NCI-H748 (cell line): ENCODE measurements around the gene SOX12.
A peak's percentile ranks its signal among the peaks of the same experiment; 100 is the strongest.

Source experiments
- DNase-seq: peaks from one replicate; lab custom pipeline; 2025; ENCODE audit not compliant: unreplicated experiment; lab: John Stamatoyannopoulos, UW

The SOX12 gene

DNA sequence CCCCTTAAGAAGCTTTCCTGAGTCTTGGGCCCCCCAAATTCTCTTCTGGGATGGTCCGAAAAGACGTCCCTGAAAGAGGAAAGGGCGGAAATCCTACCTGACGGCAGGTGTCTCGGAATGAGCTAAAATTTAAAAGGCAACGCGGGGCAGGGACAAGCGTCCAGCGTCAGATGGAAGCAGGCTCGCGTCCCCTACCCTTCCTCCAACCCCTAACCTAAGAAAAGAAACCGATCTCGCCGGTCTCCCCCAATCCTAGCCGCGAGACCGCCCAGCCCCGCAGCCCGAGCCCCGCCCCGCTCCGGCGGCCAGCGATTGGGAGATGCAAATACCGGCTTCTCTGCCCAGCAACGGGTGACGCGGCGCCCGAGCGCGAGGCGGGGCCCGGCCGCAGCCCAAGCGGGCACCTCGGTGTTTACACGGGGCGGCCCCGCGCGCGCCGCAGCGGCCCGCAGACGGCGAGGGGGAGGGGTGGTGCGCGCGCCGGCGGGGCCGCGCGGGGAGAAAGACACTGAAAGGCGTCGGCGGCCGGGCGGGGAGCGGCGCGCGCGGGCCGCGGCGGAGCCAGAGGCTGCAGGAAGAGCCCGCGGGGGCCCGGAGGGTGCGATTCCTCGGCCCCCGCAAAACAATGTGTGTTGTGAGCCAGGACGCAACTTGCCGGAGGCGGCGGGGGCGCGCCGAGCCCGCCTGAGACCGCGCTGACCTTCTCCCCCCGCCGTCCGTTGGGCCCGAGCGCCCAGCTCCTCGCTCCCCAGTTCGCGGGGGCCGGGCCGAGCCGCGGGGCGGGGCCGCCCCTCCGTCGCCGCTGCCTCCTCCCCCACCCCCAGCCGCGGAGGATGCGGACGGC lies at the start of gene SOX12:
Gene SOX12, plus strand, starts transcription at position 508 of the 844 bp plus-strand sequence. CDS start 373 bp downstream, outside the sequence.
- peak; percentile 99 for DNase-seq

DNA sequence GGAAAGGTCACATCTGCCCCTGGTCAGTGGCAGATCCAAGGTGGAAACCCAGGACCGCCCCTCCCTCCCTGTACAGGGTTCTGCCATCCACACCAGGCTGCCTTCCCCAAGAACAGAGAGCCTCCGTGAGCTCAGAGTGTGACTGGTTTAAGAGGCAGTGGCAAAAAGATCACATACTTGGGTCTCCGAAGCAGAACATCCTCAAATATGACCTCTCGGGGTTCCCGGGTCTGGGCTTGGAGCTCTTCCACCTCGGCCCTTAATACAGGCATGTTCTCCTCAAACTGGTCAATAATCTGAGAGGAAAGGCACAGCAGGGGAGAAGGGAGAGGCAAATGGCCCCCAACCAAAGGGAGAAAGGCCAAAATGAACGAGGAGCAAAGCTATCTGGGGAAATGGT lies 49.6 kb upstream of the SOX12 start:
- DNase-seq, result no peak

DNA sequence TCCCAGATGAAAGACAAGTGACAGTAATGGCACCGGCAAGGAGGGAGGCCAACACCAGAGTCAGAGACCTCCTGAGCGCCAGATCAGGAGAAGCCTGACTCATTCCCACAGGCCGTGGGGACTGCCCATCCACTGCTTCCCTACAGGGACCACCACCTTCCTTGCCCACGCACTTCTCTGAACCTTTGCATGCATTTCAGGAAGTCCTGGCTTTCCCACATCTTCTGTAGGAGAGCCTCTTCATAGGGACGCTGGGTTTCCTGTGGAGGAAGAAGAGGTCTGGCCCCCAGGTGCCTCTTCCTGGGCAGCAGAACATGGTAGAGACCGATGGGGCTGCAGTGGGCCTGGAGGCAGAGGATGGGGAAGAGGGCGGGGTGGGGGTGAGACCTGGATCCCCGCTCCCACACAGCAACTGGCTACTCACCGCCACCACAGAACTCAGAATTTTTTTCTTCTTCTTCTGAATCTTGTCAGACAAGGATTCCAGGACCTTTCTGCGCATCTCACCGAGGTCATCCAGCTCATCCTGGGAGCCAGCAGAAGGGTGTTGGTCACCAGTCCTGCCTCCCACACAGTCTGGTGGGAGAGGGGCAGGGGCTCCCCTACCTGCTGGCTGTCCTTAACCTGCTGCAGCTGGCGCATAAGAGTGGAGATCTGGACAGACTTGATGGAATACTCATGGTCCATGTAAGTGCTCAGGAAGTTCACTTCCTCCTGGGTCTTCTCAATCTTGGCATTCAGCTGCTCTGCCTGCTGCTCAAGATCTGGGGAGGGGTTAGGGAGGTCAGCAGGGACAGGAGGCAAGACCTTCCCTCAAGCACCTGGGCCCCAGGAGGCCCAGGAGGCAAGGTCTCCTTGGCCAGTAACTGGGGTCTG lies 48.5 kb upstream of the SOX12 start:
- DNase-seq, result no peak

DNA sequence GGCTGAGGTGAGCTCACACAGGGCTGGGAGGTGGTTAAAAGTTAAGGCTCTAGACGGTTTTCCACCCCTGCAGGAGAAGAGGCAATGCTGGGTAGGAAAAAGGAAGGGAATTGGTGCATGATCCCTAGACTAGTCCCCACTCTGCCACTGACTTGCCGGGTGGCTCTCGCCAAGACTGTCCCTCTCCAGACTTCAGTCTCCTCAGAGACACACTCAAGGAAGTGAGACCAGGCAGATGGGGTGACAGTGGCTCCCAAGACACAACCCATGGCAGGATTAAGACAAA lies 47.9 kb upstream of the SOX12 start:
- DNase-seq, result no peak

DNA sequence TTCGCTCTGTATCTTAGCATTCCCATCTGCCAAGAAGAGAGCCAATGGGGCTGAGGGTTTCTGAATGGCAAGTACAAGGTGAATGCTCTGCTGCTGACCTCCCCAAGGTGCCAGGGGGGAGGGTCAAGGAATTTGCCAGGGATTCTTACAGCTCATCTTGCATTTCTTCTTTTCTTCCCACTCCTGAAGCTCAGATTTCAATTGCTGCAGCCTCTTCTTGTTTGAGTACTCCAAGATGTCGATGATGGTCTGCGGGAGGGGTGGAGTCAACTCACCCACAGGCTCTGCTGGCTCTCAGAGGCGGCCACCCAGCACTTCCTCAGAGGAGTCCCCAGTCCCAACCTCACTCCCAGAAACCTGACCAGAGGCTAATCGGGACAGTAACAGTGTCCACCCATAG lies 47.2 kb upstream of the SOX12 start:
- DNase-seq, result no peak

DNA sequence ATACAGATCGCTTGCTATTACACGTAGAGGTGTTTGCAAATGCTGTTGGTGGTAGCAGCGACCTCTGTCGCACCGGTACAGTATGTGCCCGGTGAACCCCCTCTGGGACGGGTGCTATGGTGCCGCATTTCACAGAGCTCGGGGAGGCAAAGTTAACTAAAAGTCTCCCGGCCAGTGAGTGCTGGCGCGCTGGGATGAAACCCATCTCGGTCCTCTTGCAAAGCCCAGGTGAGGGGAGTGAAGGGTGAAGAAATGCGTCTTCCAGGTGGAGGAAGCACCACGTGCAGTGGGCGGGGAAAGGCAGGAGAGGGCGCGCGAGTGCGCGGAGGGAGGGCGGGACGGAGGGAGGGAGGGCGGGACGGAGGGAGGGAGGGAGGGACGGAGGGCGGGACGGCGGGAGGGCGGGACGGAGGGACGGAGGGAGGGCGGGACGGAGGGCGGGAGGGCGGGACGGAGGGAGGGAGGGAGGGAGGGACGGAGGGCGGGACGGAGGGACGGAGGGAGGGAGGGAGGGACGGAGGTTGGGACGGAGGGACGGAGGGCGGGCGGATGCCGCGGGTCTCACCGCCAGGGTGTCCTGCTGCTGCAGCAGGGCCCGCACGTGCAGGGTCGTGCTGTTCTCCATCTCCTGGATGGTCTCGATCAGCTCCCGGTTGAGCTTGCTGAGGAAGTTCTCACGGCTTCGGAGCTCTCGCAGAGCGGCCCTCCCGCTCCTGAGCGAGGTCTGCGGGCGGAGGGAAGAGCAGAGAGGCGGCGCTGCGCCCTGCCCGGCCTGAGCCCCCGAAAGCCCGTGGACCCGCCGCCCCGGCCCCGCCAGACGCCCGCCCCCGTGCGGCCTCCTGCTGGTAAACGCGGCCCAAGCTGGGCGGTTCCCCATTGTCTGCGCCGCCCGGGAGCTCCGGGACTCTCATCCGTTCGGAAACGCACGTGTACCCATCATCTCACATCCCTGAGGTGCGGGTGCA lies 46.5 kb upstream of the SOX12 start:
- DNase-seq, result no peak

DNA sequence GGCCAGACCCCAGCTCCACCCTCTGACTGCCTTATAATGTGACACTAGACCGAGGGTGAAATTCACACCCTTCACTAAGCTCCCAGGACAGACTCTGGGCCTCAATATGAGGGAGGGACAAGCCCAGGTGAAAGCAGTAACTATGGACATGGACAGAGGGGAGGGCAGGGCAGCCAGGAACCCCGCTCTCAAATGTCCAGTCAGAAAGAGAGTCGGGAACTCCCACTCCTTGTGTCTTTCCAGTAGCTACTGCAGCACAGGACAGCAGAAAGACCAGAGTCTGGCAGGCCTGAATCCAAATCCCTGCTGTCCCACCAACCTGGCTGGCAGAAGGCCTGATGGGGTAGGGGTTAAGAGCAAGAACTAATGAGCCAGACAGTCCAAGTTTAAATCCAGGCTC lies 41.2 kb upstream of the SOX12 start:
- DNase-seq, result no peak

DNA sequence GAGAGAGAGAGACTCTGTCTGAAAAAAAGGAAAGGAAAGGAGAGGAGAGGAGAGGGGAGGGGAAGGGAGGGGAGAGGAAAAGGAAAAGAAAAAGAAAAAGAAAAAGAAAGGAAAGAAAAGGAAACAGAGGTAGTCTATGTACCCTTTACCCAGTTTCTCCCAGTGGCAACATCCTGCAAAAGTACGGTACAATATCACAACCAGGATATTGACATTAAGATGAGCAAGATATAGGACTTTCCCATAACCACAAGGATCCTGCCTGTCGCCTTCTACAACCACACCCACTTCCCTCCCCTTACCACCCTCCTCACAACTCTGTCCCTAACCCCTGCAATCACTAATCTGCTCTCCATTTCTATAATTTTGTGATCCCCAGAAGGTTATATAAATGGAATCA lies 38.8 kb upstream of the SOX12 start:
- DNase-seq, result no peak

DNA sequence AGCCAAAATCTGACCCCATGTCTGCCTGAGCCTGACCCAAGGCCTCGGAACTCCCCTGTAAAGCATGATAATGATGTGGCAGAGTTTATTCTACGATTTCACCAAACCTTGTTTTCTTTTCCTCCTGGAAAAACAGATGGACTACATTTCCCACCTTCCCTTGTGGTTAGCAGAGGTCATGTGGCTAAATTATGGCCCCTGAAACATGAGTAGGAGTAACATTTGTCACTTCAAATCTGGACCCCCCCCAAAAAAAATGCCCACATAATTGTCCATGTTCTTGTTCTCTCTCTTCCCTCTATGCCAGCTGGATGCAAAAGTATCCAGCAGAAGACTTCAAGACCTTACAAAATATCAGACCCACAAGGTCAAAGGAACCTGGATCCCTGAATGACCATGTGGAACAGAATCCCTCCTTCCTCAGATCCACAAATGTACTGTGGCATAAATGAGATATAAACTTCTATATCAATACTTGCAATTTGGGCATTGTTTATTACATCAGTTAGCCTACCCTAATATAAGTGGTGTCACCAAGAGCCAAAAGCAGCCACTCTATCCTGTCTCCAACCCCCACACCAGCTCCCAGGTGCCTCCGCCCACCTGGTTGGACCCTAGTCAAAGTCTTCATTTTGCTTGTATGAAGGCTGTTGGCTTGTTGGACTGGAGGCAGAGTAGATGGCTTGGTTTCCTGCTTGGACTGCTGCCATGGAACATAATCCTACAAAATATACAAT lies 36.2 kb upstream of the SOX12 start:
- DNase-seq, result peak; percentile 32

DNA sequence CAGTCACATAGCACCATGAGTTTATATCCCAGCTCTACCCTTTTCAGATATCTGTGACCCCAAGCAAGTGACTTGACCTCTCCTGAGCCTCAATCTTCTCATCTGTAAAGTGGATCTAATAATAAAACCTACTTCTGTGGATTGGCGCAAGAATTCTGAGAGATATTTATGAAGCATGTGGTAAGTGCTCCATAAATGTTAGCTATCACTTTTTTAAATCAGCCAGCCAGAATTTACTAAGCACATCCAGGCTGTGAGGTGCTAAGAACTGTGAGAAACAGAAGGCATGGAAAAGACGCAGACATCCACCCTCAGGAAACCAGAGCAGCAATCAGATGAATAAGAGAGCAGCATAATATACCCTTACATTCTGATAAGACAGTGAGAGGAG lies 35.7 kb upstream of the SOX12 start:
- DNase-seq, result no peak

DNA sequence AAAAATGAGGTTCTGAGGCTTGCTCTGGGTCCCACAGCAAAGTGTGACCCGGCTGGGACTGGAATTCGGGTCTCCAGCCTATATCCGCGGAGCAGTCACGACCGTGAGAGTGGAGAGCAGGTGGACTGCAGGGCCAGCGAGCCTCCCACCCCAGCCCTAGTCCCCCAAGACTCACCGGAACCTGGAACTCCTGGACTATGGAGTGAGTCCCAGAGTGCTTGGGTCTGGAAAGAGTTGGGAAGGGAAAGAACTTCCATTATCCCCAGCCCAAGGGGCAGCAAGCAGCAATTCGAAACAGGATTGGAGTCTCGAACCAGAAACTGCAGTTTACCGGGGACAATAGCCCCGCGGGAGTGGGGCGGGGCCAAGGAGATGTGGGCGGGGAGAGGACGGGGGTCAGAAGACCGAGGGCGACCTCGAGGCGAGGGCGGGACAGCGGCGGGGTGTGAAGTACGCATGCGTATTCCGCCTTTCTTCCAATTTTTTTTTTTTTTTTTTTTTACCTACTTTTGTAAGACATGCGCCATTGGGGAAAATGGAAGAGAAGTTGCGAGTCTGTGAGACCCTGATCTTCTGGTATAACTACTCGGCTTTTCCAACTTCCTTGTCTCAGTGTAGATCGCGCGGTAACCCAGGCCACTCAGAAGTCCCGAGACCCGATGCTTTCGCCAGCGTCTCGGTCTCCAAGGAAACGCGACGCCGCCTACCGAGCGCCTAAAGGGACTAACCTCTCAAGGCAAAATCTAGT lies 35.1 kb upstream of the SOX12 start, which contains the start of gene C20orf96:
Gene C20orf96, minus strand, starts transcription at position 667 of the 748 bp plus-strand sequence. Its CDS starts 140 bp downstream, at position 527.
- peak; percentile 97 for DNase-seq

DNA sequence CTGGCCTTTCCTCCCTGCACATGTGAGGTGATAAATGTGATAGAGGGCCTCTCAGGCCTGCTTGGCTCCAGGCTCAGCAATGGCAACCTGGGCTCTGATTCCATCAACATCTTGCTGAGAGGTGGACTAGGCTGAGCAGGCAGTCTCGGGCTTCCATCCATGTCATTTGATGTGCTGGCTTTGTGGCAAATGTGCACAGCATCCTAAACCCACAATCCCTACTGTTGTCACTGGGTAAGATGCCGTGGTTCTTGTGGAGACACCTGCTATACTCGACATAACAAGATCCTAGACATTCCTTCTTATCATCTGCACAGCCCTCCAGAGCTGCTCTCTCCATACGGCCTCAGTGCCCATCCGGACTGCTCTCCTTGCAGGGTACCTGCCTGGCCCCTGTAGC lies 30.8 kb upstream of the SOX12 start:
- DNase-seq, result no peak

DNA sequence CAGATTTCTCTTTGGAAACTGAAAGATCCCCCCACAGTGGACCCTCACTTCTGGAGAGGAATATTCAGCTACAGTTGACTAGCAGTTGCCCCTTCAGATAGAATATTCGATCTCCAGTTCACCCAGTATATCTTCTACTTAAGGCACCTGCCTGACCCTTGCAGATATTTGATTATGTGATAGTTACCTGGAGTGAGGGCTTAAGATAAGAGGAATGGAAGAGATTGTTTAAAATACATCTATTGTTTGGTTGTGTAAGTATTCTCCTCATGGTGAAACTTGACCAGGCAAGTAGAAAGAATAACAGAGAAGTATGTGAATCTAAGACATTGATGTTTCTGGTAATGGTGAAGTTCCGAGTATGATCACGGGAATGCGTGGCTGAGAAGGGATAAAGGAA lies 29.5 kb upstream of the SOX12 start:
- no peak for DNase-seq

DNA sequence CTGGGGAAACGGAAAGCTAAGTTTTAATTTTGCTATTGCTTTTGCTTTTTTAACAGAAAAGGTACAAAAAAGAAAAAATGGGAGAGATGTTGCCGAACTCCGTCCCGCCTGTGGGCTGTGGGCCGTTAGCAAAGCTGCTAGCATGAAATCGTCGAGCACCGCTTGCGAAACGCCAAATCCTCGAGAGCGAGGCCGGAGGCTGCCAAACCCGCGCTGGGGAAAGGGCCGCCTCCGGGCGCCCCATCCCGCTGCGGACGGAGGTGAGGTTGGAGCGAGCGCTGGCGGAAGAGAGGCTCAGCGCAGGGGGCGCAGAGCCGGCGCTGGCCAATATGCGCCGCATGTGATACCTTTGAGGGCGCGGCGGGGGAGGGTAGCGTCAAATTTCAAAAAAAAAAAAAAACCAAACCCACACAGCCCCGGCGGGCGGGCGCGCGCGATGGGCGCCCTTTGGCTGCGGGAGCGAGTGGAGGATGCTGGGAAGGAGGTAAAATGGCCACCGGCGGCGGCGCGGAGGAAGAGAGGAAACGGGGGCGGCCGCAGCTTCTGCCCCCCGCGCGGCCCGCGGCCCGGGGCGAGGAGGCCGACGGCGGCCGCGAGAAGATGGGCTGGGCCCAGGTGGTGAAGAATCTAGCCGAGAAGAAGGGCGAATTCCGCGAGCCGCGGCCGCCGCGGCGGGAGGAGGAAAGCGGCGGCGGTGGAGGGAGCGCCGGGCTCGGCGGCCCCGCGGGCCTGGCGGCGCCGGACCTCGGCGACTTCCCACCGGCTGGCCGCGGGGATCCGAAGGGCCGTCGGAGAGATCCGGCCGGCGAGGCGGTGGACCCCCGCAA lies 28.0 kb upstream of the SOX12 start, which contains the start of gene ZCCHC3:
Gene ZCCHC3, plus strand, starts transcription at position 473 of the 827 bp plus-strand sequence. Its CDS starts 17 bp downstream, at position 490.
- peak; percentile 99 for DNase-seq

DNA sequence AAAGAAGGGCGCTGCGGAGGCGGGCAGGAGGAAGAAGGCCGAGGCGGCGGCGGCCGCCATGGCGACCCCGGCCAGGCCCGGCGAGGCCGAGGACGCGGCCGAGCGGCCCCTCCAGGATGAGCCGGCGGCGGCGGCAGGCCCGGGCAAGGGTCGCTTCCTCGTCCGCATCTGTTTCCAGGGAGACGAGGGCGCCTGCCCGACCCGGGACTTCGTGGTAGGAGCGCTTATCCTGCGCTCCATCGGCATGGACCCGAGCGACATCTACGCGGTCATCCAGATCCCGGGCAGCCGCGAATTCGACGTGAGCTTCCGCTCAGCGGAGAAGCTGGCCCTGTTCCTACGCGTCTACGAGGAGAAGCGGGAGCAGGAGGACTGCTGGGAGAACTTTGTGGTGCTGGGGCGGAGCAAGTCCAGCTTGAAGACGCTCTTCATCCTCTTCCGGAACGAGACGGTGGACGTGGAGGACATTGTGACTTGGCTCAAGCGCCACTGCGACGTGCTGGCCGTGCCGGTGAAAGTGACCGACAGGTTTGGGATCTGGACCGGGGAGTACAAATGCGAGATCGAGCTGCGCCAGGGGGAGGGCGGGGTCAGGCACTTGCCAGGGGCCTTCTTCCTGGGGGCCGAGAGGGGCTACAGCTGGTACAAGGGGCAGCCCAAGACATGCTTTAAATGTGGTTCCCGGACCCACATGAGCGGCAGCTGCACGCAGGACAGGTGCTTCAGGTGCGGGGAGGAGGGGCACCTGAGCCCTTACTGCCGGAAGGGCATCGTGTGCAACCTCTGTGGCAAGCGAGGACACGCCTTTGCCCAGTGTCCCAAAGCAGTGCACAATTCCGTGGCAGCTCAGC lies 27.2 kb upstream of the SOX12 start:
- DNase-seq, result peak; percentile 89

DNA sequence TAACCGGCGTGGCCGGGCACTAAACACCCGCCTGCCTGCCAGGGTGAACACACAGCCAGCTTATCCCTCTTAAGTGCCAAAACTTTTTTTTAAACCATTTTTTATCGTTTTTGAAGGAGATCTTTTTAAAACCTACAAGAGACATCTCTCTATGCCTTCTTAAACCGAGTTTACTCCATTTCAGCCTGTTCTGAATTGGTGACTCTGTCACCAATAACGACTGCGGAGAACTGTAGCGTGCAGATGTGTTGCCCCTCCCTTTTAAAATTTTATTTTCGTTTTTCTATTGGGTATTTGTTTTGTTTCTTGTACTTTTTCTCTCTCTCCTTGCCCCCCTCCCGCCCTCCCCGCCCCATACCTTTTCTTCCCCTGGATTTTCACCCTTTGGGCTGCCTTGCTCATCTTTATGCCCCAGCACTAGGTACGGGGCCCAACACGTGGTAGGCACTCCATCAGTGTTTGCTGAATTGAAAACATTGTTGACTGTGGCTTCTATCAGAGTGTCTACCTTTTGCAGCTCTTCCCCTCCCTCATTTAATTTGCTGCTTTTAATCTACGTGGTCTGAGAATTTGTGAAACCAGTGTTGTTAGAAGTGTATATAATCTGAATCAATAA lies 26.5 kb upstream of the SOX12 start:
- no peak for DNase-seq

DNA sequence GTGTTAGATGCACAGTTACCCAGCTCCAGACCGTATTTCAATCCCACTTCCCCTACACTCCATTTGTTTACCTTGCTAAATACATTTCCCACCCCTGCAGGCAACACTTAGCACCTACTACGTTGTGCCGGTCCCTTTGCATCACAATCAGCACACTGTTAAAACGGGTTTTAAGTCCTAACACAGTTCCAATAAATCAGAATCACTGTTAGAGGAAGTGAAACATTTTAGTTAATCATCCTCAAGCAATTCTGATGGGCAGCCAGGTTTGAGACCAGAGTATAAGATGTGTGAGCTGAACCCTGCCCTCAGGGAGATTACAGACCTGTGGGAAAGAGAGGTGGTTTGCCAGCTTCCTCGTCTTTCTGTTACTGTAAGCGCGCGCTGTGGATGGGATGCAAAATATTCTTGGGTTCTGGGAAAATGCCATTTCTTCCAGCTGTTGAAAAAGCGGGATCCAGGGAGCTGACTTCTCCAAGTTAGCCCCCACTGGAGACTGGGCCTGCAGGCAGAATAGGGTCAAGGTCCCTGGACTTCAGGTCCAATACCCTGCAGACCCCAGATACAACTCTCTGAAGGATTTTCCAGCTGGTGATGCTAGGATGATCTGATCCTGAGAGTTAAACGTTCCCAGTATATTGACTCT lies 24.9 kb upstream of the SOX12 start:
- peak; percentile 32 for DNase-seq
